Suprapubic skin (tissue), 4 donors: ENCODE data around the gene SCPEP1. TPM values are rescaled to one million over a fixed set of nuclear protein-coding genes. Genes with fewer than 3 reads are reported as not detected.

Source experiments
- DNase-seq, 2 donors: peaks; one replicate each; pipeline ENCODE4 v3.0.0-alpha.2; 2019; ENCODE audit warnings: low spot score in 2 of 2
- H3K27ac ChIP-seq: fragments of 200-600 bp; sonication (generic); one replicate; pipeline ENCODE4 v1.5.1; 2019
- H3K27me3 ChIP-seq: fragments of 200-600 bp; sonication (generic); one replicate; pipeline ENCODE4 v1.5.1; 2019
- H3K36me3 ChIP-seq: fragments of 200-600 bp; sonication (generic); one replicate; pipeline ENCODE4 v1.5.1; 2019
- H3K4me1 ChIP-seq: fragments of 200-600 bp; sonication (generic); one replicate; pipeline ENCODE4 v1.5.1; 2019
- H3K4me3 ChIP-seq: fragments of 200-600 bp; sonication (generic); one replicate; pipeline ENCODE4 v1.5.1; 2019; ENCODE audit warnings: mild to moderate bottlenecking
- H3K9me3 ChIP-seq: fragments of 200-600 bp; sonication (generic); one replicate; pipeline ENCODE4 v1.5.1; 2019
- CTCF ChIP-seq, 2 donors: fragments of 200-600 bp in 1 of 2; fragments of 450-650 bp in 1 of 2; sonication (generic) in 1 of 2; IDR thresholded peaks; one replicate each; pipeline ENCODE4 v1.5.1; 2016 to 2019; ENCODE audit warnings: antibody characterized with exemption in 2 of 2, mild to moderate bottlenecking in 1 of 2, moderate library complexity in 1 of 2
- EP300 ChIP-seq: sonication (generic); formaldehyde crosslinking; IDR thresholded peaks from one replicate; pipeline ENCODE4 v1.6.1; 2017; ENCODE audit warnings: antibody characterized with exemption
- POLR2A ChIP-seq, 2 donors: fragments of 450-650 bp; IDR thresholded peaks; one replicate each; pipeline ENCODE4 v1.6.1; 2017; ENCODE audit warnings: antibody characterized with exemption in 2 of 2, mild to moderate bottlenecking in 2 of 2, moderate library complexity in 2 of 2
- POLR2AphosphoS5 ChIP-seq, 3 donors: sonication (generic); formaldehyde crosslinking; IDR thresholded peaks; one replicate each; pipeline ENCODE4 v1.6.1; 2017; ENCODE audit warnings: antibody characterized with exemption in 3 of 3
- WGBS: methylation state at CpG from one replicate; pipeline ENCODE4 v1.1.5; 2018; 5-methylcytosine and 5-hydroxymethylcytosine counted together
- total RNA-seq, 4 donors: library from RNA; depleted of rRNA; stranded (reverse); fragments of >200 nt; gene quantifications; one replicate each; pipeline ENCODE4 v1.1.0, GENCODE V29; 2016

The SCPEP1 gene
- total RNA-seq, 4 donors from 2014 or later = 81.2 to 160 (median 100.0) TPM

GRCh38 chr17:56983366-56983765 is 5.4 kb downstream of the SCPEP1 start:
- no peak overlapping the region for H3K27ac ChIP-seq

GRCh38 chr17:56985371-56986162 is 7.6 kb downstream of the SCPEP1 start:
- TF ChIP-seq POLR2AphosphoS5 (IDR thresholded peaks at IDR 0.05) (no peak), POLR2A (IDR thresholded peaks at IDR 0.05) (no peak), EP300 (no peak), CTCF (IDR thresholded peaks at IDR 0.05) (no peak)
- Histone ChIP-seq H3K36me3 (peaks cover 42% of the 10 kb centered on the region), H3K27ac (no peak overlapping the region), H3K27me3 (no peaks in the 10 kb centered on the region), H3K4me3 (no peak overlapping the region), H3K4me1 (peaks cover 13% of the 10 kb centered on the region), H3K9me3 (no peaks in the 10 kb centered on the region)
- 80% methylated on average over 14 of the region's 14 CpGs for WGBS
- no peak for DNase-seq

More at GRCh38 chr17:56983366-56983765, 5.4 kb downstream of the SCPEP1 start:
- Histone ChIP-seq H3K36me3 (peaks cover 27% of the 10 kb centered on the region), H3K4me3 (no peak overlapping the region), H3K4me1 (peaks cover 22% of the 10 kb centered on the region), H3K9me3 (no peaks in the 10 kb centered on the region), H3K27me3 (no peaks in the 10 kb centered on the region)
- WGBS = 82% methylated on average over 3 of the region's 3 CpGs
- TF ChIP-seq CTCF (IDR thresholded peaks at IDR 0.05) (no peak), POLR2A (IDR thresholded peaks at IDR 0.05) (no peak), EP300 (no peak), POLR2AphosphoS5 (IDR thresholded peaks at IDR 0.05) (no peak)
- DNase-seq = no peak

- DNase-seq = no peak
- Histone ChIP-seq H3K36me3 (peaks cover 56% of the 10 kb centered on the region), H3K9me3 (no peaks in the 10 kb centered on the region), H3K4me3 (no peak overlapping the region), H3K4me1 (peaks cover 6% of the 10 kb centered on the region), H3K27ac (no peak overlapping the region), H3K27me3 (no peaks in the 10 kb centered on the region)
- TF ChIP-seq CTCF (IDR thresholded peaks at IDR 0.05) = no peak
- no peak for TF ChIP-seq POLR2A (IDR thresholded peaks at IDR 0.05)
- TF ChIP-seq EP300 = no peak
- 79% methylated on average over 11 of the region's 11 CpGs for WGBS
Measured at GRCh38 chr17:56987283-56987834, 9.4 kb downstream of the SCPEP1 start.

- H3K4me3 ChIP-seq = no peak overlapping the region
- no peak overlapping the region for H3K27ac ChIP-seq
- H3K36me3 ChIP-seq = peaks cover 63% of the 10 kb centered on the region
- WGBS = 92% methylated on average over 4 of the region's 4 CpGs
- H3K4me1 ChIP-seq = peaks cover 1% of the 10 kb centered on the region
- H3K27me3 ChIP-seq = no peaks in the 10 kb centered on the region
- no peaks in the 10 kb centered on the region for H3K9me3 ChIP-seq
- TF ChIP-seq CTCF (IDR thresholded peaks at IDR 0.05) (no peak), EP300 (no peak), POLR2AphosphoS5 (IDR thresholded peaks at IDR 0.05) (no peak)
- no peak for DNase-seq
Measured at GRCh38 chr17:56988901-56989572, 11.1 kb downstream of the SCPEP1 start.

- no peak overlapping the region for H3K27ac ChIP-seq
- H3K4me1 ChIP-seq = peaks cover 7% of the 10 kb centered on the region
- peaks cover 73% of the 10 kb centered on the region for H3K36me3 ChIP-seq
- 78% methylated on average over 1 of the region's 1 CpG for WGBS
- TF ChIP-seq POLR2AphosphoS5 (IDR thresholded peaks at IDR 0.05) = no peak
- TF ChIP-seq EP300 = no peak
- TF ChIP-seq CTCF (IDR thresholded peaks at IDR 0.05) = no peak
- no peak for TF ChIP-seq POLR2A (IDR thresholded peaks at IDR 0.05)
- no peaks in the 10 kb centered on the region for H3K27me3 ChIP-seq
- H3K4me3 ChIP-seq = no peak overlapping the region
- no peaks in the 10 kb centered on the region for H3K9me3 ChIP-seq
- DNase-seq = no peak
Measured at GRCh38 chr17:56992364-56992763, 14.4 kb downstream of the SCPEP1 start.
